Activated T-helper 17 cell treated with anti-CD3 and anti-CD28 coated beads, Interleukin-2, amount 50 U/mL, for 72 hours (primary cell): Measurements from ENCODE around the gene RCOR1. TPM values are rescaled to one million over a fixed set of nuclear protein-coding genes. Genes with fewer than 3 reads are reported as not detected.
A peak's percentile ranks its signal among the peaks of the same experiment; 100 is the strongest.

Experiments used
- ATAC-seq: fragments of 150-1000 bp; cut with Tn5 transposase; replicated peaks from 2 replicates; pipeline ENCODE4 v1.10.0; 2021; ENCODE audit warnings: mild to moderate bottlenecking, moderate library complexity
- H3K27ac Mint-ChIP-seq: one replicate; pipeline ENCODE4 v1.8.0; 2022; ENCODE audit warnings: mixed read lengths
- H3K27me3 Mint-ChIP-seq: one replicate; pipeline ENCODE4 v1.8.0; 2022; ENCODE audit warnings: mixed read lengths
- H3K36me3 Mint-ChIP-seq: one replicate; pipeline ENCODE4 v1.8.0; 2022; ENCODE audit warnings: low read depth, mild to moderate bottlenecking, mixed read lengths
- H3K4me1 Mint-ChIP-seq: one replicate; pipeline ENCODE4 v1.8.0; 2022; ENCODE audit warnings: mixed read lengths
- H3K4me3 Mint-ChIP-seq: one replicate; pipeline ENCODE4 v1.8.0; 2022; ENCODE audit warnings: mild to moderate bottlenecking, mixed read lengths
- H3K9me3 Mint-ChIP-seq: one replicate; pipeline ENCODE4 v1.8.0; 2022; ENCODE audit warnings: mixed read lengths
- total RNA-seq, 2 donors: library from RNA; stranded (reverse); gene quantifications; one replicate each; pipeline ENCODE4 v1.2.3, GENCODE V29; 2022

Gene RCOR1
- total RNA-seq, 2 donors from 2014 or later: 16.4 to 23.6 TPM

GRCh38 chr14:102731871-102732800 is 139.7 kb downstream of the RCOR1 start:
- H3K9me3 Mint-ChIP-seq: no peaks in the 10 kb centered on the region
- ATAC-seq: no peak

DNA sequence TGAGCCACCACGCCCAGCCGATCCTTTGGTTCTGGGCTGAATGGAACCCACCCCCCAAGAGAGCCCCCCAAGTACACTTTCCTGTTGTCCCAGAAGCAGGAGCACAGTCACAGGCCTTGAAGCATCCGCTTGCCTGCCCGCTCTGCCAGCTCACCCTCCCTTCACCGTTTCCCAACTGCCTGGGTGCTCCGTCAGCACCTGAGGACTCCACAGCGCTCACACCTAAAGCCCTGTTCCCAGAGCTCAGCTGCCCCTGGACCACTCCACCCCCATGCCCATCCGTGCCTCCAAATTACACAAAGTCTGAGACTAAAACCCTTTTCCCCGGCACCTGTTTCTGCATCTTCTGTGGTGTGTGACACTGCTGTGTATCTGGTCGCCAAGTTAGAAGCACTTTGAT is 140.5 kb downstream of the RCOR1 start:
- peak overlapping the region; percentile 11 for H3K27ac Mint-ChIP-seq
- H3K4me3 Mint-ChIP-seq: no peak overlapping the region
- H3K9me3 Mint-ChIP-seq: no peaks in the 10 kb centered on the region
- no peaks in the 10 kb centered on the region for H3K27me3 Mint-ChIP-seq
- no peaks in the 10 kb centered on the region for H3K4me1 Mint-ChIP-seq
- no peak for ATAC-seq
- peaks cover 17% of the 10 kb centered on the region for H3K36me3 Mint-ChIP-seq

More at GRCh38 chr14:102731871-102732800, 139.7 kb downstream of the RCOR1 start:
- Mint-ChIP-seq H3K4me1 (no peaks in the 10 kb centered on the region), H3K36me3 (peaks cover 24% of the 10 kb centered on the region), H3K4me3 (no peak overlapping the region), H3K27me3 (no peaks in the 10 kb centered on the region), H3K27ac (no peak overlapping the region)

DNA sequence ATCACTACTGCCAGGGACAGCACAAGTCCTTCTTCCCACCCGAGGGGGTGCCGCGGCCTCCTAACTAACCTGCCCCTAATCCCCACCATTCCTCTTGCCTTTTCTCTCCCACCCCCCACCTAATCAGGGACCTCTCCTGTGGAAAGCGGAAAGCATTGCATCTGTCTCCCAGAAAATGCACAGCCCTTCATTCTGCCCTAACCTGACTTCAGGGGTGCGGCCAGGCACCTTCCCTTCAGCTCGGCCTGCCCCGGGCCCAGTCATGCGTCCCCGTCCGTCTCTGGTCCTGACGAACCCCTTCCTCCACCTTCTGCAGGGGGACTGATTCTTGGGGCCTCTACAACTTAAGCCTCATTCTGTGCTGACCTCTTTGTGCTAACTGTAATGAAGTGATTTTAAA is 140.9 kb downstream of the RCOR1 start:
- no peak for ATAC-seq
- Mint-ChIP-seq H3K27ac (peak overlapping the region; percentile 11), H3K36me3 (peaks cover 13% of the 10 kb centered on the region), H3K4me3 (no peak overlapping the region), H3K4me1 (no peaks in the 10 kb centered on the region), H3K9me3 (no peaks in the 10 kb centered on the region), H3K27me3 (no peaks in the 10 kb centered on the region)

GRCh38 chr14:102734436-102734835 is 142.0 kb downstream of the RCOR1 start:
- Mint-ChIP-seq H3K4me3 (no peak overlapping the region), H3K36me3 (peaks cover 7% of the 10 kb centered on the region), H3K27me3 (no peaks in the 10 kb centered on the region), H3K27ac (peak overlapping the region; percentile 55), H3K4me1 (no peaks in the 10 kb centered on the region), H3K9me3 (no peaks in the 10 kb centered on the region)
- no peak for ATAC-seq

- no peak overlapping the region for H3K27ac Mint-ChIP-seq
- H3K36me3 Mint-ChIP-seq: no peaks in the 10 kb centered on the region
- no peak overlapping the region for H3K4me3 Mint-ChIP-seq
- H3K27me3 Mint-ChIP-seq: no peaks in the 10 kb centered on the region
- no peak for ATAC-seq
- H3K4me1 Mint-ChIP-seq: no peaks in the 10 kb centered on the region
- no peaks in the 10 kb centered on the region for H3K9me3 Mint-ChIP-seq
Observed at GRCh38 chr14:102736956-102737355, 144.5 kb downstream of the RCOR1 start.

- Mint-ChIP-seq H3K9me3 (no peaks in the 10 kb centered on the region), H3K36me3 (no peaks in the 10 kb centered on the region), H3K4me3 (no peak overlapping the region), H3K27ac (peak overlapping the region; percentile 52), H3K27me3 (no peaks in the 10 kb centered on the region), H3K4me1 (no peaks in the 10 kb centered on the region)
- ATAC-seq: no peak
Observed at GRCh38 chr14:102737402-102738372, 145.2 kb downstream of the RCOR1 start.

- H3K4me1 Mint-ChIP-seq: no peaks in the 10 kb centered on the region
- H3K27me3 Mint-ChIP-seq: no peaks in the 10 kb centered on the region
- H3K36me3 Mint-ChIP-seq: peaks cover 5% of the 10 kb centered on the region
- no peak for ATAC-seq
- H3K4me3 Mint-ChIP-seq: no peak overlapping the region
- H3K9me3 Mint-ChIP-seq: no peaks in the 10 kb centered on the region
- H3K27ac Mint-ChIP-seq: peak overlapping the region; percentile 52
Observed at GRCh38 chr14:102738373-102739189, 146.1 kb downstream of the RCOR1 start.

- Mint-ChIP-seq H3K27me3 (no peaks in the 10 kb centered on the region), H3K27ac (no peak overlapping the region), H3K4me1 (no peaks in the 10 kb centered on the region), H3K9me3 (no peaks in the 10 kb centered on the region), H3K4me3 (no peak overlapping the region), H3K36me3 (peaks cover 6% of the 10 kb centered on the region)
- ATAC-seq: no peak
Observed at GRCh38 chr14:102739190-102739469, 146.7 kb downstream of the RCOR1 start.

DNA sequence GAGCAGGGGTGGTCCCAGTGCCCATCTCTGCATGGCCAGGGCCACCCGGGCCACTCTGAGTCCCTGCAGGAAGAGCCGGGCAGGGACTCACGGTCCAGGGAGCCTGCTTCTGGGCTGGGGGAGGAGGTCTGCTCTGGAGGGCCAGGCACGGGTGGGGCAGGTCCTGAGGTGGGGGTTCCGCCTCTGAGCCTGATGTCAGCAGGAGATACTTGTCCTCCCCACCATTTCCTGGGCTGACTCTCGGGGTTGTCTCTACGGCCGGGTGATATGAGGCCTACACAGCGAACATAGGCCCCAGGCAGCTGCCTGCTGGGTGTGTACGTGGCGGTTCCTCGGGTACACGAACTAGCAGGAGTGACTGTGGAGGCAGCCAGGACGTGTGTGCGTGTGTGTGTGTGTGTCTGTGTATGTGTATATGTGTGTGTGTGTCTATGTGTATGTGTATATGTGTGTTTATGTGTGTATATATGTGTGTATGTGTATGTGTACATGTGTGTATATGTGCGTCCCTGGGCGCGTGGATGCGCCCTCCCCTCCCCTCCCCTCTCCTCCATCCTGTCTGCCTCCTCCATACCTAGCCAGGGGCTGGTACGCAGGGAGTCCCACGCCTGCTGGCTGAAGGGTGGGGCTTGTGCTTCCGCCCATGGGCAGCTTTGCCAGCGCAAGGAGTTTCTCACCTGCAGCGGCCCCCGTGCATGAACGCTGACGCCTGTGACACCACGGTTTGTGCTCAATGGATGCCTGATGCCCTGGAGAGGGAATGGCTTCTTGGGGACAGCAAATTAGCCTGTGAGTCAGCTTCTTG is 154.4 kb downstream of the RCOR1 start:
- Mint-ChIP-seq H3K9me3 (no peaks in the 10 kb centered on the region), H3K27me3 (no peaks in the 10 kb centered on the region), H3K4me3 (no peak overlapping the region), H3K27ac (peak overlapping the region; percentile 25), H3K4me1 (no peaks in the 10 kb centered on the region), H3K36me3 (peaks cover 6% of the 10 kb centered on the region)
- ATAC-seq: no peak

DNA sequence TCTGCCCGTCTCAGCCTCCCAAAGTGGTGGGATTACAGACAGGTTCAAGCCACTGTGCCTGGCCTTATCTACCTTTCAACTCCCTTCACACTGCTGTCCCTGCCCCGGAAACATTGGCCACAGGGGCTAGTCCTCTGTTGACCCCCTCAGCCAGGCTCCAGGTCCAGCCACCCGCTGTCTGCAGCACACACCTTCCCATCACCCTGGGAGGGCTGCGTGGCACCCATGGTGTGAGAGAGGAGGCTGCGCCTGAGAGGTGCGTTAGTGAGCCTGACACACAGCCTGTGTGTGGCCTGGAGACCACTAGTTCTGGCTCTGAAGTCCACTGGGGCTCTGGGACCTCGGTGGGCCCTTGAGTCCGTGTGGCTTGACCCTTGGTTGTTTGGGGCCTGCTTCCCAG is 156.4 kb downstream of the RCOR1 start:
- H3K4me1 Mint-ChIP-seq: peaks cover under 1% of the 10 kb centered on the region
- no peaks in the 10 kb centered on the region for H3K36me3 Mint-ChIP-seq
- no peaks in the 10 kb centered on the region for H3K9me3 Mint-ChIP-seq
- no peak overlapping the region for H3K27ac Mint-ChIP-seq
- no peak for ATAC-seq
- H3K4me3 Mint-ChIP-seq: no peak overlapping the region
- no peaks in the 10 kb centered on the region for H3K27me3 Mint-ChIP-seq

DNA sequence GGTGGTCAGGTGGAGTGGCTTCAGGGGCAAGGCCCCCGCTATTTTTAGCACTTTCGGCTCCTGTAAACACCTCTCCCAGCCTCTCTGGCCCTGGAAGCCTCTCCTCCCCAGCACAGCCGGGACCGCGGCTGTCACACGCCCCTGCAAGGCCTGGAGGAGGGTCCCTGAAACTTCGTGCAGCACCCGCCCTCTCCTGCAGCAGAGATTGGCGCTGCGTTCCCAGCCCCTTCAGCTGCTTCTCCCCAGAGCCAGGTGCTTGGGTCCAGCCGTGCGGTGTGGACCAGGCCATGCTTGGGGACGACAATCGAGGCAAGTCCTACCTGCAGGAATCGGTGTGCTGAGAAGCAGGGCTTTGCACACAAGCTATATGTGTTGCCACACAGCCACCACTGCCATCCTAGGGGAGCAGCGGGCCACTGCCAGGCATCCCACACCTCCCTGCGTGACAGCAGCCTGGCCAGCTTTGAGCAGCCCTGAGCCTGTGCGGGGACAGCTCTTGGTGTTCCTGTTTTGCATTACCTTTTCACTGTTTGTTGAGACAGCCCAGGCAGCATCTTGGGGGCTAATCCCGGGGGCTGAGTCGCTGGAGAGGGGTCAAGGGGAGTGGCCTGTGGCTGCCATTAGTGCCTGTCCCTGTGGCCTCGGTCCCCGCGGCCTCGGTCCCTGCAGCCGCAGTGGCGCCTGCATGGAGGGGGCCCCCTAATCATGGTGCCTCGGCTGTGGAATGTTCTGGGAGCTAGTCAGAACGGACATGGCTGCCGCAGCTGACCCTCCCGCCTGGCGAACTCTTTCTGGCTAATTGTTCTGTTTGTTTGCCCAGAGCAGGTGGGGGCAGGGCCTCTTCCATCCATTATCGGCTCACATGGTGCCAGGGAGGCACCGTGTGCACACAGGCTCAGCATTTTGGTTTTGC is 157.2 kb downstream of the RCOR1 start:
- Mint-ChIP-seq H3K27me3 (no peaks in the 10 kb centered on the region), H3K27ac (no peak overlapping the region)
- no peak for ATAC-seq

DNA sequence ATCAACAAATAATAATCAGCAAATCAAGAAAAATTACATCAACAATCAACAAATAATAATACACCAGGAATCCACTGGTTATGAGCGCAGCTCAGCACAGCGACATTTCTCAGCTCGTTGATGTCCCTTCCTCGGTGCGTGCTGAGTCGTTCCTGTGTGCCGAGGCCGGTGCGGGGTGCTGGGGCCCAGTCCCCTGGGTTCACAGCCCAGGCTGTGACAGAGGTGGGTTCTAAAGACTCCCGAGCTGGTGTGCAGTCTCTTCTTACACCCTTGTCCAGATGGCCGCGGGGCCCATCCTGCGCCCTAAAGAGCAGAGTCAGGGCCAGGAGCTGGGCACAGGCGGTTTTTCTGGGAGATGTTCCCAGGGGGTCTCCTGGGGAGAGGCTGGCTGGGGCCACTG is 157.9 kb downstream of the RCOR1 start:
- no peak overlapping the region for H3K27ac Mint-ChIP-seq
- no peak overlapping the region for H3K4me3 Mint-ChIP-seq
- no peaks in the 10 kb centered on the region for H3K27me3 Mint-ChIP-seq
- no peak for ATAC-seq
- H3K36me3 Mint-ChIP-seq: no peaks in the 10 kb centered on the region
- peaks cover 5% of the 10 kb centered on the region for H3K4me1 Mint-ChIP-seq
- no peaks in the 10 kb centered on the region for H3K9me3 Mint-ChIP-seq

More for the DNA sequence above, 157.2 kb downstream of the RCOR1 start:
- Mint-ChIP-seq H3K4me3 (no peak overlapping the region), H3K4me1 (peaks cover 5% of the 10 kb centered on the region), H3K9me3 (no peaks in the 10 kb centered on the region), H3K36me3 (no peaks in the 10 kb centered on the region)

GRCh38 chr14:102751088-102751487 is 158.6 kb downstream of the RCOR1 start:
- H3K36me3 Mint-ChIP-seq: no peaks in the 10 kb centered on the region
- H3K4me3 Mint-ChIP-seq: no peak overlapping the region
- H3K27me3 Mint-ChIP-seq: no peaks in the 10 kb centered on the region
- H3K9me3 Mint-ChIP-seq: no peaks in the 10 kb centered on the region
- no peak for ATAC-seq
- H3K4me1 Mint-ChIP-seq: peaks cover 5% of the 10 kb centered on the region
- no peak overlapping the region for H3K27ac Mint-ChIP-seq
